Measurements from ENCODE around the gene MSL3. TPM values are rescaled to one million over a fixed set of nuclear protein-coding genes. Genes with fewer than 3 reads are reported as not detected.

MSL3 gene
- total and polyA plus RNA-seq, 10 donors, result 51.5 to 120 (median 66.9) TPM

DNA sequence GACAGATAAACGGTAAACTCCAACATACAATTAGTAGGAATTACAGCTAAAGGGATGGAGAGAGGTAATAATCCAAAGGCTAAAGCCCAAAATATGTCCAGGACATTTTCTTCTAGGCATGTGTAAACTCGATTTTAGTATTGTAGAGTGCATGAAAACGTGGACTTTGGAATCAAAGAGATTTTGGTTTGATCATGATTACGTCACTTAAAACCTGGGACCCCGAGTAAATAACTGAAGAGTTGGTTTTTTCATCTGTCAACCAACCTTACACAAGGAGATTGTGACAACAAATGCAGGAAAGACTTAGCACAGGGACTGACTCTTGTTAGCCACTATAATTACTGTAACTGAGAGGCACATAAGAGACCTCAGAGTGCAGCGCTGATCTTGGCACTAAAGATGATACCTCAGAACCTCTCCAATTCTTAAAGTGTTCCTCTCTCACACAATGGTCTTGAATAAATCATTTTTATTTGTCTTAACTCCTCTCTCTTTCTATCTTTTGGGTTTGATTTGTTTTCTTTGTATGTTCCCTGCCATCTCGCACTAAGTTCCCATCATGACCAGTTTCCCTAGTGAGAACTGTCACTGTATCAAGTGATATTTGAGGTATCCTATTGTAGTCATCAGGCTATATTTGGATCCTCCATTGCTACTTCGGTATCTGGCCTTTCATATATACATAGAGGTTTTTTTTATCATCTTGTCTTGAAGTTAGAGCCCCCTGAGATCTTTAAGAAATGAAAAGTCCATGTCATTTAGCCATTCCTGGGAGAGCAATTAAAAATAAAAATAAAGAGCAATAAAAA is 32.2 kb upstream of the MSL3 start:
- no peaks in the 10 kb centered on the region for H3K9me3 ChIP-seq
- intact Hi-C loops (cut with DNase I; ENCODE audit: low total_unique reads), result no loop called here
- H3K27me3 ChIP-seq (replicated peaks in 1 of 7), result peaks cover 0 to 16% (median 0%) of the 10 kb centered on the region in 7 donors
- no peak for DNase-seq
- H3K4me1 ChIP-seq, result no peaks in the 10 kb centered on the region
- no peak overlapping the region for H3K27ac ChIP-seq
- TF ChIP-seq POLR2A (IDR thresholded peaks at IDR 0.05), result no peak
- TF ChIP-seq POLR2AphosphoS5 (IDR thresholded peaks at IDR 0.05), result no peak
- TF ChIP-seq, protein P1, sequence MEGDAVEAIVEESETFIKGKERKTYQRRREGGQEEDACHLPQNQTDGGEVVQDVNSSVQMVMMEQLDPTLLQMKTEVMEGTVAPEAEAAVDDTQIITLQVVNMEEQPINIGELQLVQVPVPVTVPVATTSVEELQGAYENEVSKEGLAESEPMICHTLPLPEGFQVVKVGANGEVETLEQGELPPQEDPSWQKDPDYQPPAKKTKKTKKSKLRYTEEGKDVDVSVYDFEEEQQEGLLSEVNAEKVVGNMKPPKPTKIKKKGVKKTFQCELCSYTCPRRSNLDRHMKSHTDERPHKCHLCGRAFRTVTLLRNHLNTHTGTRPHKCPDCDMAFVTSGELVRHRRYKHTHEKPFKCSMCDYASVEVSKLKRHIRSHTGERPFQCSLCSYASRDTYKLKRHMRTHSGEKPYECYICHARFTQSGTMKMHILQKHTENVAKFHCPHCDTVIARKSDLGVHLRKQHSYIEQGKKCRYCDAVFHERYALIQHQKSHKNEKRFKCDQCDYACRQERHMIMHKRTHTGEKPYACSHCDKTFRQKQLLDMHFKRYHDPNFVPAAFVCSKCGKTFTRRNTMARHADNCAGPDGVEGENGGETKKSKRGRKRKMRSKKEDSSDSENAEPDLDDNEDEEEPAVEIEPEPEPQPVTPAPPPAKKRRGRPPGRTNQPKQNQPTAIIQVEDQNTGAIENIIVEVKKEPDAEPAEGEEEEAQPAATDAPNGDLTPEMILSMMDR (IDR thresholded peaks at IDR 0.05 in 8 of 11, conservative IDR thresholded peaks at IDR 0.05 in 3 of 11), result no peak
- no peaks in the 10 kb centered on the region for H3K36me3 ChIP-seq
- 64 to 91% (median 85%) methylated on average over 8 of the region's 8 CpGs for WGBS, 5 donors
- no peak overlapping the region for H3K4me3 ChIP-seq

DNA sequence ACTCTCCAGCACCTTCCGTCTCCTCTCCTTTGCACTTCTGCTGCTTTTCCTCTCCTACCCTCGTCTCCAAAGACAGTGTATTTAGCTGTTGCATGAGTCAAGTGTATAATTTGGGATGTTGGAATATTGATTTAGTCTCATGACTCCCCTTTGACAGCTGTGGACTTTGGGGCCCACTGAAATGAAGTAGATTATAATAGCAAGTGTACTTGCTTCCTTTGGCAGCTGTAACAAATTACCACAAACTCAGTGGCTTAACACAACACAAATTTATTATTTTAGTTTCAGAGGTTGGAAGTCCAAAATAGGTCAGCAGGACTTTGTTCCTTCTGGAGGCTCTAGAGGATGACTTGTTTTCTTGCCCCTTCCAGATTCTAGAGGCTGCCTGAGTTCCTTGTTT is 29.5 kb upstream of the MSL3 start:
- Histone ChIP-seq H3K9me3 (no peaks in the 10 kb centered on the region), H3K4me1 (no peaks in the 10 kb centered on the region), H3K27ac (no peak overlapping the region), H3K36me3 (no peaks in the 10 kb centered on the region), H3K27me3 (replicated peaks in 1 of 7) (peaks cover 0 to 16% (median 0%) of the 10 kb centered on the region in 7 donors), H3K4me3 (no peak overlapping the region)
- TF ChIP-seq POLR2A (IDR thresholded peaks at IDR 0.05) (no peak), POLR2AphosphoS5 (IDR thresholded peaks at IDR 0.05) (no peak)
- TF ChIP-seq, protein P1 (IDR thresholded peaks at IDR 0.05 in 8 of 11, conservative IDR thresholded peaks at IDR 0.05 in 3 of 11), result no peak
- DNase-seq, result no peak
- WGBS, 5 donors, result 62 to 87% (median 70%) methylated on average over 2 of the region's 2 CpGs
- intact Hi-C loops (cut with DNase I; ENCODE audit: low total_unique reads), result no loop called here

DNA sequence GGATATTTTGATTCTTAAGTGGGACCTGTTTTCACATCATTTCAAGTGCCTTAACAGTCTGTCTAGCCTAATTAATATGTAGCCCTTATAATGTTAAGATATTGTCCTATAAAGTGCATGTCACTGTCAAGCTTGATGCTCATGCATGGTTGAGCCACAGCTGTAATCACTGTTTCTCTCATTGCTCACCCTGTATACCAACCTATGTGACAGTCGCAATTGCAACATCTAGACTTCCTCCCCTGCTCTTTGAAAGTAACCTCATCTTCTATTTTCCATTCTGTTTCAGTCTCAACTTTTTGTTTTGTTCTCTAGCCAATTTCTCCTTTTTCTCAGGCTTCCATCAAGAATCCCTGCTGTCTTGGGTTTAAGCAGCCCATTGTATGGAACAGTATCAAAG is 24.4 kb upstream of the MSL3 start:
- Histone ChIP-seq H3K27me3 (replicated peaks in 1 of 7) (peaks cover 0 to 15% (median 0%) of the 10 kb centered on the region in 7 donors), H3K36me3 (no peaks in the 10 kb centered on the region), H3K4me1 (no peaks in the 10 kb centered on the region), H3K27ac (no peak overlapping the region), H3K4me3 (no peak overlapping the region), H3K9me3 (no peaks in the 10 kb centered on the region)
- DNase-seq, result no peak
- intact Hi-C loops (cut with DNase I; ENCODE audit: low total_unique reads), result no loop called here
- WGBS, 5 donors, result 44 to 63% (median 50%) methylated on average over 1 of the region's 1 CpG
- no peak for TF ChIP-seq POLR2A (IDR thresholded peaks at IDR 0.05)
- TF ChIP-seq, protein P1 (IDR thresholded peaks at IDR 0.05 in 8 of 11, conservative IDR thresholded peaks at IDR 0.05 in 3 of 11), result no peak
- TF ChIP-seq POLR2AphosphoS5 (IDR thresholded peaks at IDR 0.05), result no peak

DNA sequence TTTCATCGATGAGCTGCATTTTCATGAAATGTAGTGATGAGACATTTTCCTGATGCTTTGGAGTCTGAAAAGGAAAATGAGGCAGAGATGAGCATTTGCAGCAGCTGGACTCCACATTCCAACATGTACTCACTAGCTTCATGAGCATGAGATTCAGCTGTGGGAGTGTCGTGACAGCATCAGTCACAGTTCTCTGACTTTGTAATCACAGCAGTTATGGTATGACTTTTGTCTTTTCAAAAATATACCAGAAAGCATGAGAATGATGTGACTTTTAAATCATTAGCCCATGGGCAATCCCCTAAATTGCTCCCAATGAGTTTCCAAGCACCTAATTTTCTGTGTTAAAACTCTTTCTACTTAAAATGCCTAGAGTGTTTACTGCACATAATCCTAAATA is 18.3 kb upstream of the MSL3 start:
- DNase-seq, result no peak
- Histone ChIP-seq H3K4me3 (no peak overlapping the region), H3K27ac (no peak overlapping the region), H3K9me3 (no peaks in the 10 kb centered on the region), H3K4me1 (no peaks in the 10 kb centered on the region), H3K27me3 (replicated peaks in 1 of 7) (peaks cover 0 to 14% (median 0%) of the 10 kb centered on the region in 7 donors), H3K36me3 (no peaks in the 10 kb centered on the region)
- 55 to 86% (median 78%) methylated on average over 2 of the region's 2 CpGs for WGBS, 5 donors
- TF ChIP-seq POLR2A (IDR thresholded peaks at IDR 0.05), result no peak
- TF ChIP-seq, protein P1 (IDR thresholded peaks at IDR 0.05 in 8 of 11, conservative IDR thresholded peaks at IDR 0.05 in 3 of 11), result no peak
- no peak for TF ChIP-seq POLR2AphosphoS5 (IDR thresholded peaks at IDR 0.05)
- intact Hi-C loops (cut with DNase I; ENCODE audit: low total_unique reads), result no loop called here

Measured in spleen (tissue), 11 donors.